A549 treated with RU486 at 1 μM for 4 hours (cell line): ENCODE data around the gene P4HA3. TPM values are rescaled to one million over a fixed set of nuclear protein-coding genes. Genes with fewer than 3 reads are reported as not detected.

ENCODE experiments used
- total RNA-seq: library from RNA; stranded (reverse); fragments of 200-300 nt; extraction: Qiagen RNA extraction; gene quantifications from 5 replicates; pipeline ENCODE4 v1.2.3, GENCODE V29; 2022; ENCODE audit warnings: low read depth

P4HA3 gene
- total RNA-seq: 29.5 to 52.9 TPM (median 41.6 TPM) in 5 replicates

DNA sequence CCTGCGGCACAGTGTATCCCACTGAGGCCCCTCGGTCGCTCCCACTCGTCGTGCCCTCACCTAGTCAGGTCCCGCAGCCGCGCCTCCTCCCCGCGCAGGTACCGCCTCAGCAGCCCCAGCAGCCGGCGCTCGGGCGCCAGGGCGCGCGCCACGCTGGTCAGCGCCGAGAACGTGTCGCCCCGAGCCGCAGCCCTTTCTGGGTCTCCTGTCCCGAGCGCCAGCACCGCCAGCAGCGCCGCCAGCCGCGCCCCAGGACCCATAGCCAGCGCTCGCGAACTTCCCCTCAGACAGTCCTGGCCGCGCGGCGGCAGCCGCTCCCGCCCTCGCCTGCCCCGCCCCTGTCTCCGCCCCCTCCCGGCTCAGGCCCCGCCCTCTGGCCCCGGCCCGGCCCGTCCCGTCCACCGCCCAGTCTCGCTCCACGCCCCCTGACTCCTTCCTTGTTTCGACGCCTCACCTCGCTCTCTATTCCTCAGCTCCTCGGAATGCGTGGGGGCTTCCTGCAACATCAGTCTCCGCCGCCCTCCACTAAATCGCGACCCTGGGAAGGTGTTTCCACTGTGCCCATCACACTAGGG is at the start of gene P4HA3:
P4HA3 (minus strand) TSS at position 289 of the 575 bp plus-strand sequence; CDS start at position 260, 29 bp downstream.

Other genes with a start within 250 kb of the P4HA3 start
- gene C2CD3, start 140.6 kb downstream of the P4HA3 start, total RNA-seq: 16.4 to 17.8 TPM (median 16.8 TPM) in 5 replicates
- gene PPME1, start 140.4 kb downstream of the P4HA3 start, total RNA-seq: 46.3 to 59.6 TPM (median 56.3 TPM) in 5 replicates
- 4.6 to 14.4 TPM (median 14.1 TPM) in 5 replicates for gene PGM2L1, start 86.8 kb upstream of the P4HA3 start, total RNA-seq
- 0.05 TPM in 1 of 5 replicates, not detected in the others for gene KCNE3, start 155.9 kb upstream of the P4HA3 start, total RNA-seq
- 1.8 to 4.2 TPM (median 2.4 TPM) in 5 replicates for gene LIPT2, start 182.1 kb upstream of the P4HA3 start, total RNA-seq